SU-DHL-6 (cell line): Measurements from ENCODE around the gene AP5M1.
"Not testable (repeated sequence)": the region's sequence is repeated elsewhere in the genome, so short reads cannot be mapped to it uniquely, and the experiment has no call there.

Experiments used
- H2AFZ ChIP-seq: fragments of 200-600 bp; sonication (generic); 2 replicates; pipeline ENCODE4 v1.6.1; 2014; ENCODE audit warnings: low read depth, mild to moderate bottlenecking, moderate library complexity, mixed read lengths, antibody characterized with exemption, low read length; ENCODE audit not compliant: severe bottlenecking
- H3F3A ChIP-seq: fragments of 200-600 bp; shearing (Covaris generic); 2 replicates; pipeline ENCODE4 v1.6.0; 2016; ENCODE audit warnings: antibody characterized with exemption, mild to moderate bottlenecking; ENCODE audit not compliant: insufficient read depth
- H3K27ac ChIP-seq: fragments of 200-600 bp; sonication (generic); 2 replicates; pipeline ENCODE4 v1.5.1; 2016; ENCODE audit warnings: low read depth, mild to moderate bottlenecking, low read length, moderate library complexity, mixed read lengths
- H3K27me3 ChIP-seq: fragments of 200-600 bp; sonication (generic), shearing (Covaris generic); 2 replicates; pipeline ENCODE4 v1.6.0; 2014; ENCODE audit warnings: mild to moderate bottlenecking, low read length
- H3K36me3 ChIP-seq: fragments of 200-600 bp; sonication (generic); 2 replicates; pipeline ENCODE4 v1.6.1; 2014; ENCODE audit warnings: mild to moderate bottlenecking, low read length, mixed read lengths
- H3K4me2 ChIP-seq: fragments of 300-600, 200-600 bp; shearing (Covaris generic), sonication (generic); 2 replicates; pipeline ENCODE4 v1.6.0; 2014; ENCODE audit warnings: low read length, low read depth, mild to moderate bottlenecking; ENCODE audit not compliant: poor library complexity, severe bottlenecking
- H3K4me3 ChIP-seq: fragments of 200-600 bp; sonication (generic); 2 replicates; pipeline ENCODE4 v1.5.1; 2014; ENCODE audit warnings: antibody characterized with exemption, low read length, mild to moderate bottlenecking, mixed read lengths; ENCODE audit not compliant: insufficient read depth, poor library complexity, severe bottlenecking
- H3K79me2 ChIP-seq: fragments of 200-600 bp; sonication (generic); 2 replicates; pipeline ENCODE4 v1.6.1; 2014; ENCODE audit warnings: mild to moderate bottlenecking, low read length, moderate library complexity; ENCODE audit not compliant: insufficient read depth
- H3K9ac ChIP-seq: fragments of 200-600 bp; sonication (generic); 2 replicates; pipeline ENCODE4 v1.7.0; 2014; ENCODE audit warnings: mild to moderate bottlenecking, low read length
- H3K9me2 ChIP-seq: fragments of 200-600 bp; sonication (generic); replicated peaks from 2 replicates; pipeline ENCODE4 v1.6.1; 2014; ENCODE audit warnings: low read length; ENCODE audit not compliant: insufficient read depth
- H3K9me3 ChIP-seq: fragments of 200-600 bp; sonication (generic); 2 replicates; pipeline ENCODE4 v1.6.1; 2014; ENCODE audit warnings: low read length, mixed read lengths; ENCODE audit not compliant: insufficient read depth
- H4K20me1 ChIP-seq: fragments of 200-600 bp; sonication (generic); 2 replicates; pipeline ENCODE4 v1.6.1; 2014; ENCODE audit warnings: low read depth, mild to moderate bottlenecking, antibody characterized with exemption, low read length, moderate library complexity, mixed read lengths
- EZH2phosphoT487 ChIP-seq: fragments of 200-600 bp; sonication (generic), shearing (Covaris generic); conservative IDR thresholded peaks from 2 replicates; pipeline ENCODE4 v1.6.1; 2018; ENCODE audit warnings: mild to moderate bottlenecking, antibody characterized with exemption, low read length, moderate library complexity, mixed read lengths
- TF ChIP-seq, protein P1 (sequence below): fragments of 200-600 bp; sonication (generic); IDR thresholded peaks from one replicate; pipeline ENCODE4 v1.5.1; 2017; ENCODE audit warnings: antibody characterized with exemption, mild to moderate bottlenecking, low read length, moderate library complexity; ENCODE audit not compliant: insufficient read depth, poor library complexity, severe bottlenecking

Gene AP5M1

GRCh38 chr14:57323721-57324120 lies 55.0 kb downstream of the AP5M1 start:
- Histone ChIP-seq H4K20me1 (no peaks in the 10 kb centered on the region), H3K4me3 (no peak overlapping the region), H3K79me2 (no peaks in the 10 kb centered on the region), H3K27ac (no peak overlapping the region), H3K27me3 (no peaks in the 10 kb centered on the region), H3K4me2 (no peak overlapping the region), H3K9ac (no peak overlapping the region), H2AFZ (no peak overlapping the region), H3K9me2 (no peaks in the 10 kb centered on the region), H3K9me3 (no peaks in the 10 kb centered on the region), H3K36me3 (no peaks in the 10 kb centered on the region), H3F3A (no peaks in the 10 kb centered on the region)
- TF ChIP-seq EZH2phosphoT487 = no peak
- TF ChIP-seq, protein P1, sequence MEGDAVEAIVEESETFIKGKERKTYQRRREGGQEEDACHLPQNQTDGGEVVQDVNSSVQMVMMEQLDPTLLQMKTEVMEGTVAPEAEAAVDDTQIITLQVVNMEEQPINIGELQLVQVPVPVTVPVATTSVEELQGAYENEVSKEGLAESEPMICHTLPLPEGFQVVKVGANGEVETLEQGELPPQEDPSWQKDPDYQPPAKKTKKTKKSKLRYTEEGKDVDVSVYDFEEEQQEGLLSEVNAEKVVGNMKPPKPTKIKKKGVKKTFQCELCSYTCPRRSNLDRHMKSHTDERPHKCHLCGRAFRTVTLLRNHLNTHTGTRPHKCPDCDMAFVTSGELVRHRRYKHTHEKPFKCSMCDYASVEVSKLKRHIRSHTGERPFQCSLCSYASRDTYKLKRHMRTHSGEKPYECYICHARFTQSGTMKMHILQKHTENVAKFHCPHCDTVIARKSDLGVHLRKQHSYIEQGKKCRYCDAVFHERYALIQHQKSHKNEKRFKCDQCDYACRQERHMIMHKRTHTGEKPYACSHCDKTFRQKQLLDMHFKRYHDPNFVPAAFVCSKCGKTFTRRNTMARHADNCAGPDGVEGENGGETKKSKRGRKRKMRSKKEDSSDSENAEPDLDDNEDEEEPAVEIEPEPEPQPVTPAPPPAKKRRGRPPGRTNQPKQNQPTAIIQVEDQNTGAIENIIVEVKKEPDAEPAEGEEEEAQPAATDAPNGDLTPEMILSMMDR = no peak

DNA sequence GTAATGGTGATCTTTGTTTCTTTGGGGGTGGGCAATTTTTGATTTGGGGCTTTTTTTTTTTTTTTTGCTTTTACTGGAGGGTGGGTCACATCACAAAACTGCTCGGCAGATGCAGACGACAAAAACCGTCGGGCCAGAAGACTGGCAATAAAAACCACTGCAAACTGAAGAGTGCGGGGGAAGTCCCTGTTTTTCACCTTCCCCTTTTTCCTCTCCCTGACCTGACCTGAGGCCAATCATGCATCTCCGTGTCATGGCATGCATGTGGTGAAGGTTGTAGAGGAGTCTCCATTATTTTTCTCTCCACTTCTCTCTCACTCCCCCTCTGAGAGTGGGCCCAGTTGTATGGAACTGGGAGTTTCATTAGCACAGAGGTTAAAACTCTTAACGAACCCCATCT lies 57.5 kb downstream of the AP5M1 start:
- Histone ChIP-seq H3K4me2 (peak overlapping the region; percentile 40), H3K27ac (no peak overlapping the region), H3K79me2 (no peaks in the 10 kb centered on the region), H3K4me3 (no peak overlapping the region), H4K20me1 (no peaks in the 10 kb centered on the region), H3K9me2 (no peaks in the 10 kb centered on the region), H2AFZ (peak overlapping the region; percentile 6), H3K9ac (no peak overlapping the region), H3K9me3 (no peaks in the 10 kb centered on the region), H3K27me3 (no peaks in the 10 kb centered on the region), H3F3A (no peaks in the 10 kb centered on the region), H3K36me3 (no peaks in the 10 kb centered on the region)
- TF ChIP-seq EZH2phosphoT487 = no peak
- TF ChIP-seq, protein P1 = no peak

DNA sequence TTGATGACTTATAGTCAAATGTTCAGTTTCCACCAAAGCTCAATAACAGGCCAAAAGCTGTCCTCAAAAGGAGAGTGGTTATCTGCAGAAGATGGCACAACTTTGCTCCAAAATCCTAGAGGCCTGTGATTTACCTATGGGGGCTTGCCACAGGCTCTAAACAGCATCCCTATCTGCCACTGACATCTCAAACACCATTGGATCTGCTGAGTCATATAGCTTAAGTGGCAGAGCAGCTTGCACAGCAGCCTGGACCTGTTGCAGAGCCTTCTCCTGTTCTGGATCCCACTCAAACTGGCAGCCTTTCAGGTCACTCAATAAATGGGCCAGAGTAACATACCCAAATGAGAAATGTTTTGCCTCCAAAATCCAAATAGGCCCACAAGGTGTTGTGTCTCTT lies 61.1 kb downstream of the AP5M1 start:
- H4K20me1 ChIP-seq = no peaks in the 10 kb centered on the region
- no peaks in the 10 kb centered on the region for H3K27me3 ChIP-seq
- H2AFZ ChIP-seq = no peak overlapping the region
- H3F3A ChIP-seq = no peaks in the 10 kb centered on the region
- H3K27ac ChIP-seq = no peak overlapping the region
- no peaks in the 10 kb centered on the region for H3K79me2 ChIP-seq
- H3K9me3 ChIP-seq = no peaks in the 10 kb centered on the region
- TF ChIP-seq, protein P1 = no peak
- TF ChIP-seq EZH2phosphoT487 = no peak
- H3K9me2 ChIP-seq = no peaks in the 10 kb centered on the region
- H3K4me3 ChIP-seq = no peak overlapping the region
- H3K4me2 ChIP-seq = no peak overlapping the region
- H3K36me3 ChIP-seq = no peaks in the 10 kb centered on the region
- no peak overlapping the region for H3K9ac ChIP-seq

GRCh38 chr14:57332475-57332874 lies 63.7 kb downstream of the AP5M1 start:
- H3K9ac ChIP-seq, H3K27ac ChIP-seq, H3K79me2 ChIP-seq, H3K4me3 ChIP-seq, H3K9me2 ChIP-seq, H3K9me3 ChIP-seq, H4K20me1 ChIP-seq, H3F3A ChIP-seq, H3K4me2 ChIP-seq, H3K27me3 ChIP-seq, H3K36me3 ChIP-seq, H2AFZ ChIP-seq: not testable (repeated sequence)

DNA sequence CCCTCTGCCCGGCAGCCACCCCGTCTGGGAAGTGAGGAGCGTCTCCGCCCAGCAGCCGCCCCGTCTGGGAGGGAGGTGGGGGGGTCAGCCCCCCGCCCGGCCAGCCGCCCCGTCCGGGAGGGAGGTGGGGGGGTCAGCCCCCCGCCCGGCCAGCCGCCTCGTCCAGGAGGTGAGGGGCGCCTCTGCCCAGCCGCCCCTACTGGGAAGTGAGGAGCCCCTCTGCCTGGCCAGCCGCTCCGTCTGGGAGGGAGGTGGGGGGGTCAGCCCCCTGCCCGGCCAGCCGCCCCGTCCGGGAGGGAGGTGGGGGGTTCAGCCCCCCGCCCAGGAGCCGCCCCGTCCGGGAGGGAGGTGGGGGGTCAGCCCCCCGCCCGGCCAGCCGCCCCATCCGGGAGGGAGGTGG lies 65.0 kb downstream of the AP5M1 start:
- not testable (repeated sequence) for H3K4me3 ChIP-seq, H3F3A ChIP-seq, H3K27me3 ChIP-seq, H2AFZ ChIP-seq, H3K36me3 ChIP-seq, H4K20me1 ChIP-seq, H3K9me3 ChIP-seq, H3K79me2 ChIP-seq, H3K4me2 ChIP-seq, H3K27ac ChIP-seq, H3K9ac ChIP-seq, H3K9me2 ChIP-seq

DNA sequence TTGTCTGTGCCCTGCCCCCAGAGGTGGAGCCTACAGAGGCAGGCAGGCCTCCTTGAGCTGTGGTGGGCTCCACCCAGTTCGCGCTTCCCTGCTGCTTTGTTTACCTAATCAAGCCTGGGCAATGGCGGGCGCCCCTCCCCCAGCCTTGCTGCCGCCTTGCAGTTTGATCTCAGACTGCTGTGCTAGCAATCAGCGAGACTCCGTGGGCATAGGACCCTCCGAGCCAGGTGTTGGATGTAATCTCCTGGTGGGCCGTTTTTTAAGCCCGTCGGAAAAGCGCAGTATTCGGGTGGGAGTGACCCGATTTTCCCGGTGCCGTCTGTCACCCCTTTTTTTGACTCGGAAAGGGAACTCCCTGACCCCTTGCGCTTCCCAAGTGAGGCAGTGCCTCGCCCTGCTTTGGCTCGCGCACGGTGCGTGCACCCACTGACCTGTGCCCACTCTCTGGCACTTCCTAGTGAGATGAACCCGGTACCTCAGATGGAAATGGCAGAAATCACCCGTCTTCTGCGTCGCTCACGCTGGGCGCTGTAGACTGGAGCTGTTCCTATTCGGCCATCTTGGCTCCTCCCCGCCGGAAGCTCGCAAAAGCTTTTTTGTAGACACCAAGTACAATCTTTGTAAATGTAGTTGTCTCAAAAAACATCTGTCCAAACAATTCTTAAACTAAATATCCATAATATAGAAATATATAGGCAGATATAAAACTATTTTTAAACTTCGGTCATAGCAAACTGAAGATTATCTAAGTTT lies 75.0 kb downstream of the AP5M1 start:
- H3K9me3 ChIP-seq, H3K79me2 ChIP-seq, H4K20me1 ChIP-seq, H3K4me2 ChIP-seq, H3K9me2 ChIP-seq, H3K9ac ChIP-seq, H3K27me3 ChIP-seq, H3K36me3 ChIP-seq, H3K4me3 ChIP-seq, H3K27ac ChIP-seq, H2AFZ ChIP-seq, H3F3A ChIP-seq: not testable (repeated sequence)
